T-helper 17 cell (primary cell): ENCODE results near the gene PLRG1. TPM values are rescaled to one million over a fixed set of nuclear protein-coding genes. Genes with fewer than 3 reads are reported as not detected.

ENCODE experiments used
- ATAC-seq: fragments of 150-1000 bp; cut with Tn5 transposase; 2 replicates; pipeline ENCODE4 v1.10.0; 2021; ENCODE audit warnings: mild to moderate bottlenecking, moderate library complexity
- DNase-seq, 3 donors: peaks; one replicate each; pipeline versions ENCODE4 v3.0.0 to v3.0.0-alpha.2; 2020 to 2021
- H3K9me3 ChIP-seq: one replicate; pipeline ENCODE4 v1.7.0; 2013; ENCODE audit warnings: low read length, mild to moderate bottlenecking; ENCODE audit not compliant: control insufficient read depth, poor library complexity, severe bottlenecking
- H3K27ac Mint-ChIP-seq: one replicate; pipeline ENCODE4 v1.8.0; 2022; ENCODE audit warnings: mild to moderate bottlenecking, moderate library complexity, mixed read lengths
- H3K27me3 Mint-ChIP-seq: one replicate; pipeline ENCODE4 v1.8.0; 2022; ENCODE audit warnings: mixed read lengths
- H3K36me3 Mint-ChIP-seq: one replicate; pipeline ENCODE4 v1.8.0; 2022; ENCODE audit warnings: low read depth, mixed read lengths
- H3K4me1 Mint-ChIP-seq: one replicate; pipeline ENCODE4 v1.8.0; 2022; ENCODE audit warnings: mild to moderate bottlenecking, mixed read lengths
- H3K4me3 Mint-ChIP-seq: one replicate; pipeline ENCODE4 v1.8.0; 2022; ENCODE audit warnings: mild to moderate bottlenecking, moderate library complexity, mixed read lengths
- total RNA-seq, 4 donors: library from RNA in 2 of 4; stranded (reverse) in 2 of 4; gene quantifications; one replicate each; pipeline ENCODE4 v1.2.3 and lab custom pipeline; 2022 to 2026

The PLRG1 gene
- total RNA-seq, 2 donors from 2014 or later, result 42.5 to 49.7 TPM

DNA sequence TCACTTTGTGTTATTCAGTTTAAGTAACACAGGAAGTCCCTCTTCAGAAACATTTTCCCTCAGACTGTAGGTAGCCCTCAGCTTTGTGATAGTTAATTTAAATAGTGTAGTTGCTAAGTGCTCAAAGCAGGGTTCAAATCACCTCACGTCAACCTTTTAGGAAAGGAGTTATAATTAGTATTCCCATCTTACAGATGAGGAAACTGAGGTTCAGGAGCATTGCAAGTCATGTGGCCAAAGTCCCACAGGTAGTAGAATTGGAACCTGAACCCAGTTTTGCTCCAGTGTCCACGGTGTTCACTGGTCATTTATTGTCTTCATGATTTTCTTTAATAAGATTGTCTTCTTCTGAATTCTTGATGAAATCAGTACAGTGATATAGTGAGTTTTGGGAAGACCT is 54.3 kb downstream of the PLRG1 start:
- DNase-seq (no peak), ATAC-seq (no peak)
- H3K9me3 ChIP-seq, result no peaks in the 10 kb centered on the region
- peaks cover 8% of the 10 kb centered on the region for H3K4me1 Mint-ChIP-seq
- no peak overlapping the region for H3K27ac Mint-ChIP-seq
- peaks cover 5% of the 10 kb centered on the region for H3K36me3 Mint-ChIP-seq
- no peak overlapping the region for H3K4me3 Mint-ChIP-seq
- H3K27me3 Mint-ChIP-seq, result peaks cover 67% of the 10 kb centered on the region

DNA sequence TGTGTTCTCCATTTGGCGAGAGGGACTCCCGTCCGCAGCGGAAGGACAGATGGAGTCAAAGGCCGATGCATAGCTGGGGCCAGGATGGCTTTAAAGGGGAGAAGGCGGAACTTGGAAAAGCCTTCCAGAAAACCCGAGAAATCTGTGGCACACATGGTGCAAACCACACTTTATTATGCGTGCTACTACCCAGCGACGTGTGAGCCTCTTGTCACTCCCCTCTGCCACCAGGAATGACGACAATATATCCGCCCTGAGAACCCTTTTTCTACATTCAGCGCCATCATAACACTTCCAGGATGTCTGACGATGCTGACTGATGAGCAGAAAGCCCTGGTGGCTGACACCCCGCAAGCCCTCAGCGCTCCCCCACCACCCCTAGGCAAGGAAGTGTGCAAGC is 57.9 kb downstream of the PLRG1 start:
- Mint-ChIP-seq H3K27me3 (peaks cover 58% of the 10 kb centered on the region), H3K4me1 (peaks cover 11% of the 10 kb centered on the region), H3K36me3 (peaks cover 6% of the 10 kb centered on the region), H3K4me3 (peak overlapping the region; percentile 50), H3K27ac (no peak overlapping the region)
- DNase-seq, result no peak
- peaks cover 3% of the 10 kb centered on the region for H3K9me3 ChIP-seq
- peak; percentile 12 for ATAC-seq

- peak; percentile 52 for ATAC-seq
- Mint-ChIP-seq H3K27me3 (peaks cover 51% of the 10 kb centered on the region), H3K27ac (no peak within 1 kb of the TSS)
Measured at GRCh38 chr4:154491341-154492271, 58.6 kb downstream of the PLRG1 start, which contains the start of gene DCHS2. DCHS2 (minus strand) TSS chr4:154491799; CDS start chr4:154491355, 444 bp downstream.

DNA sequence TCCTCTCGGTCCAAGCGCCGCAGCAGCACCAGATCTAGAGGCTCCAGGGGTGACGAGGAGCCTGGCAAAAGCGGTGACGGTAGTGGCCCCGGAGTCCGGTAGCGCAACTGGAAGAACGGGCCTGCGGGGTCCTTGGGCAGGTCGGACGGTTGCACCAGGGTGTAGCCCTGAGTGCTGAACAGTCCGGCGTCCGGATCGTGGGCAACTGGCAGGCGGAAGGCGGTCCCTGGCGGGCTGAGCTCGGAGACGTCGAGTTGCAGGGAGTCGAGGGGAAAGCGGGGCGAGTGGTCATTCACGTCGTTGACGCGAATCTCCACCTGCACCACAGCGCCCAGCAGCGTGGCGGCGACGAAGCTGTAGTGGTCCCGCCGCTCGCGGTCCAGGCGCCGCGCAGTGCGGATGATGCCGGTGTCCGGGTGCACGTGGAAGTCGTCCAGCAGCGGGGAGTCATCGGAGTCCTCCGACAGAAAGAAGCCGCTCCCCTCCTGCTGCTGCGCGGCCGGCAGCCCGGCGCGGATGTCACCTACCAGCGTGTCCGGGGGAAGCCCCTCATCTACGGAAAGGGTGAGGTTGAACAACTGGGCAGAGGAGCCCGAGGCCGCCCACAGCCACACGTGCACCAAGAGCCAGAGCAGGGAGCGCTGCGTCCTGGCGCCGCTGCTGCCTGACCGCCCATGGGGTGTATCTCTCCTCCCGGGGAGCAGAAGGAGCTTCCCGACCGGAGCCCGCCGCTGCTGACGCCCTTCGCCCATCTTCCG is 59.4 kb downstream of the PLRG1 start:
- peaks cover 6% of the 10 kb centered on the region for H3K36me3 Mint-ChIP-seq
- H3K27ac Mint-ChIP-seq, result no peak overlapping the region
- ATAC-seq (peak; percentile 49), DNase-seq (no peak)
- H3K4me3 Mint-ChIP-seq, result peak overlapping the region; percentile 84
- H3K4me1 Mint-ChIP-seq, result peaks cover 11% of the 10 kb centered on the region
- peaks cover 42% of the 10 kb centered on the region for H3K27me3 Mint-ChIP-seq
- H3K9me3 ChIP-seq, result peaks cover 3% of the 10 kb centered on the region

More at GRCh38 chr4:154491341-154492271, 58.6 kb downstream of the PLRG1 start, which contains the start of gene DCHS2:
- no peak for DNase-seq
- H3K9me3 ChIP-seq, result peaks cover 3% of the 10 kb centered on the region
- H3K4me1 Mint-ChIP-seq, result peaks cover 11% of the 10 kb centered on the region
- peak within 1 kb of the TSS; percentile 84 for H3K4me3 Mint-ChIP-seq
- peaks cover 6% of the 10 kb centered on the region for H3K36me3 Mint-ChIP-seq

DNA sequence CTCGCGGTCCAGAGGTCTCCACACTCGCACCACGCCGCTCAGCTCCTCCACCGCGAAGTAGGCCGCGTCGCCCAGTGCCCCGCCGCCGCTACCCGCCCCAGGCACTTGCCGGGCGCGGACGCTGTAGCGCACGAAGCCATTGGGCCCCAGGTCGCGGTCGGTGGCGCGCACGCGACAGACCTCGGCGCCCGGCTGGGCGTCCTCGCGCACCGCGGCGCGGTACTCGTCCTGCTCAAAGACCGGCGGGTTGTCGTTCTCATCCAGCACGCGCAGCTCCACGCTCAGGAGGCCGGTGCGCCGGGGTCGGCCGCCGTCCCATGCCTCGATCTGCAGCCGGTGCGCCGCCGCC is 60.0 kb downstream of the PLRG1 start:
- DNase-seq (no peak), ATAC-seq (no peak)
- no peak overlapping the region for H3K27ac Mint-ChIP-seq
- peaks cover 3% of the 10 kb centered on the region for H3K9me3 ChIP-seq
- H3K4me1 Mint-ChIP-seq, result peaks cover 11% of the 10 kb centered on the region
- peaks cover 6% of the 10 kb centered on the region for H3K36me3 Mint-ChIP-seq
- peak overlapping the region; percentile 74 for H3K4me3 Mint-ChIP-seq
- peaks cover 41% of the 10 kb centered on the region for H3K27me3 Mint-ChIP-seq

- ATAC-seq, result no peak
- Mint-ChIP-seq H3K27me3 (peaks cover 41% of the 10 kb centered on the region), H3K27ac (no peak overlapping the region), H3K4me3 (no peak overlapping the region), H3K36me3 (peaks cover 6% of the 10 kb centered on the region), H3K4me1 (peaks cover 11% of the 10 kb centered on the region)
- peaks cover 3% of the 10 kb centered on the region for H3K9me3 ChIP-seq
- DNase-seq, result no peak
Measured at GRCh38 chr4:154489558-154490233, 60.5 kb downstream of the PLRG1 start.

DNA sequence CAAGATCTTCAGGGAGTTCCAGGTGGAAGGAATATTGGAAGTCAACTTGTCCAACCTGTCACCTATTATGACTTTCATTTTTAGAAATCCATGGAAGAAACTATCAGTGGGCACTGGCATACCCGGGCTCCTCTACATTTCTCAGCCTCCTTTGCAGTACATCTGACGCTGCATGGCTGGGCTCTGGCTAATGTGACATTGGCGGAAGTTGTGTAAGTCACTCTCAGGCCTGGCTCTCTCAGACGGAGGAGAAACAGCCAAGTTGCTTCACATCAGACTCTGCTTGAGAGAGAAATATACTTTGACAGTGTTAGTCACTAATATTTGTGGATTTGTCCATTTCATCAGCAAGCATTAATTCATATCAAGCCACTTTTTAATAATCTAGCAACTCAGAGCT is 63.1 kb downstream of the PLRG1 start:
- H3K27ac Mint-ChIP-seq, result no peak overlapping the region
- DNase-seq, result no peak
- H3K27me3 Mint-ChIP-seq, result peaks cover 25% of the 10 kb centered on the region
- ATAC-seq, result no peak
- peaks cover 9% of the 10 kb centered on the region for H3K4me1 Mint-ChIP-seq
- no peak overlapping the region for H3K4me3 Mint-ChIP-seq
- H3K9me3 ChIP-seq, result peaks cover 3% of the 10 kb centered on the region
- H3K36me3 Mint-ChIP-seq, result peaks cover 3% of the 10 kb centered on the region

DNA sequence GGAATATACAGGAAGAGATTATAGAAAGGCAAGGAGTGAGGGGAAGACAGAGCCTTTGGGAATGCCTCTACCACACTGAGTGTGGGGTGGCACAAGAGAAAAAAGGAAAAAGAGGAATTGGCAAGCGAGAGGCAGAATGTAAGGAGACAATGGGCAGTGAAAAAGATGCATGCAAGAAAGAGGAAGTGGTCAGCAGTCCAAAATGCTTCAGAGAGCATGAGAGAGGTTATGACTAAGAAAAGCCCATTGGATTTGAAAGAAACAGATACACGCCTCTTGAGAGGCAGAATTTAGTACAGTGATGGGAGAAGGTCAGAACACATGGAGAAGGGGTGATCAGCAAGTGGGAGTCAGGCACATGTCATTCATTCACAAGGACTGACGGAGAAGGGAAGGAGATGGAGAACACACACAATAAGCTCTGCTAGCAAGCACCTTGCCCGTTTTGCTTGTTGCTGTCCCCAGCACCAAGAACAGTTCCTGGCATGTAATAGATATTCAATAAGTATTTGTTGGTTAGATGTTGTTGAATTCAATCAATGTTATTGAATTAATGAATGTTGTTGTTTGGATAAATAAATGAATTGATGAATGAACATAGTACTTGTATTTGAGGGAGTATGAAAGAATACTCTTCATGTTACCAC is 65.0 kb downstream of the PLRG1 start:
- no peak overlapping the region for H3K27ac Mint-ChIP-seq
- no peaks in the 10 kb centered on the region for H3K36me3 Mint-ChIP-seq
- H3K9me3 ChIP-seq, result peaks cover 3% of the 10 kb centered on the region
- H3K4me3 Mint-ChIP-seq, result no peak overlapping the region
- H3K27me3 Mint-ChIP-seq, result peaks cover 7% of the 10 kb centered on the region
- no peaks in the 10 kb centered on the region for H3K4me1 Mint-ChIP-seq
- ATAC-seq (no peak), DNase-seq (no peak)

Other genes with a start within 250 kb of the PLRG1 start
- under 1 TPM; 0.12 to 0.21 TPM for gene DCHS2, start 58.6 kb downstream of the PLRG1 start, total RNA-seq
- not detected for gene FGB, start 12.6 kb upstream of the PLRG1 start, total RNA-seq
- not detected for gene FGA, start 40.3 kb upstream of the PLRG1 start, total RNA-seq
- gene FGG, start 62.3 kb upstream of the PLRG1 start, total RNA-seq, result not detected
- gene LRAT, start 193.6 kb upstream of the PLRG1 start, total RNA-seq, result not detected
- not detected for gene RBM46, start 230.9 kb upstream of the PLRG1 start, total RNA-seq